ENCODE data around the gene MXRA7.
"Not testable (repeated sequence)": the region's sequence is repeated elsewhere in the genome, so short reads cannot be mapped to it uniquely, and the experiment has no call there.

MXRA7 gene

GRCh38 chr17:76714336-76714735, 3.6 kb upstream of the MXRA7 start:
- no peak for TF ChIP-seq CTCF (IDR thresholded peaks at IDR 0.05; ENCODE audit: borderline replicate concordance, control extremely low read depth, extremely low read depth, insufficient read depth, missing control alignments)
- no peak for DNase-seq (ENCODE audit: low spot score)
- in situ Hi-C loops (cut with MboI; ENCODE audit: low sequenced_read_pairs, unreplicated experiment): no loop called here

- TF ChIP-seq CTCF (IDR thresholded peaks at IDR 0.05; ENCODE audit: borderline replicate concordance, control extremely low read depth, extremely low read depth, insufficient read depth, missing control alignments): no peak
- DNase-seq (ENCODE audit: low spot score): no peak
- in situ Hi-C loops (cut with MboI; ENCODE audit: low sequenced_read_pairs, unreplicated experiment): no loop called here
These were observed 3.0 kb upstream of the MXRA7 start for GRCh38 chr17:76713765-76714164.

GRCh38 chr17:76712321-76712720, 1.6 kb upstream of the MXRA7 start:
- in situ Hi-C loops (cut with MboI; ENCODE audit: low sequenced_read_pairs, unreplicated experiment); DNase-seq (ENCODE audit: low spot score): not testable (repeated sequence)

- DNase-seq (ENCODE audit: low spot score); in situ Hi-C loops (cut with MboI; ENCODE audit: low sequenced_read_pairs, unreplicated experiment): not testable (repeated sequence)
These were observed 558 bp downstream of the MXRA7 start for GRCh38 chr17:76709951-76710862.

GRCh38 chr17:76709077-76709950, 1.5 kb downstream of the MXRA7 start:
- in situ Hi-C loops (cut with MboI; ENCODE audit: low sequenced_read_pairs, unreplicated experiment): no loop called here
- no peak for TF ChIP-seq CTCF (IDR thresholded peaks at IDR 0.05; ENCODE audit: borderline replicate concordance, control extremely low read depth, extremely low read depth, insufficient read depth, missing control alignments)
- DNase-seq (ENCODE audit: low spot score): no peak

GRCh38 chr17:76707985-76708807, 2.6 kb downstream of the MXRA7 start:
- in situ Hi-C loops (cut with MboI; ENCODE audit: low sequenced_read_pairs, unreplicated experiment): no loop called here
- DNase-seq (ENCODE audit: low spot score): no peak
- TF ChIP-seq CTCF (IDR thresholded peaks at IDR 0.05; ENCODE audit: borderline replicate concordance, control extremely low read depth, extremely low read depth, insufficient read depth, missing control alignments): no peak

GRCh38 chr17:76706817-76707216, 3.9 kb downstream of the MXRA7 start:
- in situ Hi-C loops (cut with MboI; ENCODE audit: low sequenced_read_pairs, unreplicated experiment): no loop called here
- DNase-seq (ENCODE audit: low spot score): no peak
- no peak for TF ChIP-seq CTCF (IDR thresholded peaks at IDR 0.05; ENCODE audit: borderline replicate concordance, control extremely low read depth, extremely low read depth, insufficient read depth, missing control alignments)

Measured in GM13976 (cell line).